A673 (cell line): ENCODE results near the gene ANKRD27.
"Not testable (repeated sequence)": the region's sequence is repeated elsewhere in the genome, so short reads cannot be mapped to it uniquely, and the experiment has no call there.

Experiments
- EZH2 ChIP-seq: fragments of 200-600 bp; sonication (generic); IDR thresholded peaks from 2 replicates; pipeline ENCODE4 v1.6.1; 2017; ENCODE audit warnings: borderline replicate concordance, low read depth, mild to moderate bottlenecking, mixed read lengths, antibody characterized with exemption, low read length; ENCODE audit not compliant: poor library complexity, severe bottlenecking
- TF ChIP-seq, protein P1 (sequence below): fragments of 300-800, 200-600 bp; sonication (generic); conservative IDR thresholded peaks from 2 replicates; pipeline ENCODE4 v1.5.1; 2017; ENCODE audit warnings: low read depth, mild to moderate bottlenecking, antibody characterized with exemption, low read length, moderate library complexity, mixed read lengths

- TF ChIP-seq, protein P1, sequence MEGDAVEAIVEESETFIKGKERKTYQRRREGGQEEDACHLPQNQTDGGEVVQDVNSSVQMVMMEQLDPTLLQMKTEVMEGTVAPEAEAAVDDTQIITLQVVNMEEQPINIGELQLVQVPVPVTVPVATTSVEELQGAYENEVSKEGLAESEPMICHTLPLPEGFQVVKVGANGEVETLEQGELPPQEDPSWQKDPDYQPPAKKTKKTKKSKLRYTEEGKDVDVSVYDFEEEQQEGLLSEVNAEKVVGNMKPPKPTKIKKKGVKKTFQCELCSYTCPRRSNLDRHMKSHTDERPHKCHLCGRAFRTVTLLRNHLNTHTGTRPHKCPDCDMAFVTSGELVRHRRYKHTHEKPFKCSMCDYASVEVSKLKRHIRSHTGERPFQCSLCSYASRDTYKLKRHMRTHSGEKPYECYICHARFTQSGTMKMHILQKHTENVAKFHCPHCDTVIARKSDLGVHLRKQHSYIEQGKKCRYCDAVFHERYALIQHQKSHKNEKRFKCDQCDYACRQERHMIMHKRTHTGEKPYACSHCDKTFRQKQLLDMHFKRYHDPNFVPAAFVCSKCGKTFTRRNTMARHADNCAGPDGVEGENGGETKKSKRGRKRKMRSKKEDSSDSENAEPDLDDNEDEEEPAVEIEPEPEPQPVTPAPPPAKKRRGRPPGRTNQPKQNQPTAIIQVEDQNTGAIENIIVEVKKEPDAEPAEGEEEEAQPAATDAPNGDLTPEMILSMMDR = not testable (repeated sequence)
- not testable (repeated sequence) for TF ChIP-seq EZH2
Observed at GRCh38 chr19:32696771-32697170, 21.8 kb upstream of the ANKRD27 start.
